ENCODE measurements around the gene APLN.

The APLN gene

GRCh38 chrX:129693354-129693753 is 38.6 kb upstream of the APLN start:
- Histone ChIP-seq H3K4me1 (ENCODE audit: control insufficient read depth in 1 of 2, insufficient read depth in 1 of 2, low read depth in 1 of 2, low read length in 1 of 2) (no peaks in the 10 kb centered on the region), H3K27ac (no peak overlapping the region), H3K9me3 (no peaks in the 10 kb centered on the region), H3K36me3 (no peaks in the 10 kb centered on the region), H3K27me3 (no peaks in the 10 kb centered on the region), H3K4me3 (ENCODE audit: low read depth in 1 of 2, low read length in 1 of 2) (no peak overlapping the region)
- TF ChIP-seq CTCF (IDR thresholded peaks at IDR 0.05), result no peak

- no peak overlapping the region for H3K4me3 ChIP-seq (ENCODE audit: low read depth in 1 of 2, low read length in 1 of 2)
- H3K4me1 ChIP-seq (ENCODE audit: control insufficient read depth in 1 of 2, insufficient read depth in 1 of 2, low read depth in 1 of 2, low read length in 1 of 2), result no peaks in the 10 kb centered on the region
- no peak for TF ChIP-seq CTCF (IDR thresholded peaks at IDR 0.05)
- H3K27ac ChIP-seq, result no peak overlapping the region
- no peaks in the 10 kb centered on the region for H3K9me3 ChIP-seq
- no peaks in the 10 kb centered on the region for H3K27me3 ChIP-seq
- no peaks in the 10 kb centered on the region for H3K36me3 ChIP-seq
Measured at GRCh38 chrX:129690435-129690834, 35.7 kb upstream of the APLN start.

GRCh38 chrX:129689796-129690195 is 35.0 kb upstream of the APLN start:
- no peaks in the 10 kb centered on the region for H3K36me3 ChIP-seq
- no peaks in the 10 kb centered on the region for H3K4me1 ChIP-seq (ENCODE audit: control insufficient read depth in 1 of 2, insufficient read depth in 1 of 2, low read depth in 1 of 2, low read length in 1 of 2)
- H3K4me3 ChIP-seq (ENCODE audit: low read depth in 1 of 2, low read length in 1 of 2), result no peak overlapping the region
- H3K27ac ChIP-seq, result no peak overlapping the region
- no peak for TF ChIP-seq CTCF (IDR thresholded peaks at IDR 0.05)
- H3K9me3 ChIP-seq, result no peaks in the 10 kb centered on the region
- H3K27me3 ChIP-seq, result no peaks in the 10 kb centered on the region

- Histone ChIP-seq H3K36me3 (no peaks in the 10 kb centered on the region), H3K4me1 (ENCODE audit: control insufficient read depth in 1 of 2, insufficient read depth in 1 of 2, low read depth in 1 of 2, low read length in 1 of 2) (no peaks in the 10 kb centered on the region), H3K27me3 (no peaks in the 10 kb centered on the region), H3K27ac (no peak overlapping the region), H3K4me3 (ENCODE audit: low read depth in 1 of 2, low read length in 1 of 2) (no peak overlapping the region), H3K9me3 (no peaks in the 10 kb centered on the region)
- TF ChIP-seq CTCF (IDR thresholded peaks at IDR 0.05), result no peak
Measured at GRCh38 chrX:129688097-129688496, 33.3 kb upstream of the APLN start.

GRCh38 chrX:129686422-129686948 is 31.7 kb upstream of the APLN start:
- H3K4me3 ChIP-seq (ENCODE audit: low read depth in 1 of 2, low read length in 1 of 2), result no peak overlapping the region
- no peak for TF ChIP-seq CTCF (IDR thresholded peaks at IDR 0.05)
- no peaks in the 10 kb centered on the region for H3K9me3 ChIP-seq
- H3K27ac ChIP-seq, result no peak overlapping the region
- no peaks in the 10 kb centered on the region for H3K36me3 ChIP-seq
- H3K4me1 ChIP-seq (ENCODE audit: control insufficient read depth in 1 of 2, insufficient read depth in 1 of 2, low read depth in 1 of 2, low read length in 1 of 2), result no peaks in the 10 kb centered on the region
- H3K27me3 ChIP-seq, result no peaks in the 10 kb centered on the region

- Histone ChIP-seq H3K36me3 (no peaks in the 10 kb centered on the region), H3K27ac (no peak overlapping the region), H3K4me3 (ENCODE audit: low read depth in 1 of 2, low read length in 1 of 2) (no peak overlapping the region), H3K27me3 (no peaks in the 10 kb centered on the region), H3K9me3 (no peaks in the 10 kb centered on the region), H3K4me1 (ENCODE audit: control insufficient read depth in 1 of 2, insufficient read depth in 1 of 2, low read depth in 1 of 2, low read length in 1 of 2) (peaks cover 11% of the 10 kb centered on the region in 2 experiments)
- no peak for TF ChIP-seq CTCF (IDR thresholded peaks at IDR 0.05)
Measured at GRCh38 chrX:129682979-129683378, 28.2 kb upstream of the APLN start.

Measured in neutrophil (primary cell).